HG02943 (cell line): ENCODE data around the gene DSTYK.
"Not testable (repeated sequence)": the region's sequence is repeated elsewhere in the genome, so short reads cannot be mapped to it uniquely, and the experiment has no call there.

Experiments
- ATAC-seq: cut with Tn5 transposase; IDR thresholded peaks from one replicate; pipeline ENCODE4 v1.9.1; 2021; ENCODE audit warnings: mild to moderate bottlenecking, low read depth, moderate library complexity; ENCODE audit not compliant: unreplicated experiment

Gene DSTYK

GRCh38 chr1:205243350-205244191 lies 32.1 kb upstream of the DSTYK start:
- ATAC-seq, result no peak

DNA sequence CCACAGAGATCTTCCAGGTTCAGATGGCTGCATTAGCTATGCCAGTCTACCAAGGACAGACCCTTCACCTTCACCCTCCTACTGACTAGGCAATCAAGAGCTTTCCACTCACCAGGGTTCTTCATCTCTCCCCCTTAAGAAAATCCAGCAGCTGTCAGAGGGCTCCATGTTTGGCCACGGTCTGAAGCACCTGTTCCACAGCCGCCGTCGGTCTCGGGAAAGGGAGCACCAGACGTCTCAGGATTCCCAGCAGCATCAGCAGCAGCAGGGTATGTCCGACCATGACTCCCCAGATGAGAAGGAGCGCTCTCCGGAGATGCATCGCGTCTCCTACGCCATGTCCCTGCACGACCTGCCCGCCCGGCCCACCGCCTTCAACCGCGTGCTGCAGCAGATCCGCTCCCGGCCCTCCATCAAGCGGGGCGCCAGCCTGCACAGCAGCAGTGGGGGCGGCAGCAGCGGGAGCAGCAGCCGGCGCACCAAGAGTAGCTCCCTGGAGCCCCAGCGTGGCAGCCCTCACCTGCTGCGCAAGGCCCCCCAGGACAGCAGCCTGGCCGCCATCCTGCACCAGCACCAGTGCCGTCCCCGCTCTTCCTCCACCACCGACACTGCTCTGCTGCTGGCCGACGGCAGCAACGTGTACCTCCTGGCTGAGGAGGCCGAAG lies 30.0 kb upstream of the DSTYK start:
- no peak for ATAC-seq

GRCh38 chr1:205240569-205240968 lies 29.1 kb upstream of the DSTYK start:
- no peak for ATAC-seq

DNA sequence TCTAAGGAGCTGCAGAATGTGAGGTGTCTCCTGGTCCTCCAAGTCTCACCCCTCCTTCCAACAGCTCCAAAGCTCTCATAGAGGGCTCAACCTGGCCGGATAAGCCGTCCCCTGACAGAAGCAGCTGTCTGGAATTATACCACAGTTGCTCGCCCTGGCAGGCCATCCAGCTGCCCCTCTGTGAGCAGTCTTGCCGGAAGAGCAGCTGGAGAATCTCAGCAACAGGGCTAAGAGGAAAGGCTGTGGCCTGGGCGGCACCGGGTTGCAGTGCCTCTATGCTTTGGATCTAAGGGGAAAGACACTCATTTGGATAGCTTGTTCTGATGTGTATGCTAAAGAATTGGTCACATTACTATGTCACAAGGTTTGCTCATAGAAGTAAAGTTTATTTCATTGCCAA lies 28.6 kb upstream of the DSTYK start:
- ATAC-seq, result no peak

- no peak for ATAC-seq
Observed at GRCh38 chr1:205239078-205239477, 27.6 kb upstream of the DSTYK start.

- ATAC-seq, result no peak
Observed at GRCh38 chr1:205237526-205238484, 26.3 kb upstream of the DSTYK start.

GRCh38 chr1:205236951-205237475 lies 25.5 kb upstream of the DSTYK start:
- ATAC-seq, result no peak

- ATAC-seq, result no peak
Observed at GRCh38 chr1:205236526-205236925, 25.0 kb upstream of the DSTYK start.

GRCh38 chr1:205235951-205236350 lies 24.4 kb upstream of the DSTYK start:
- ATAC-seq, result no peak

DNA sequence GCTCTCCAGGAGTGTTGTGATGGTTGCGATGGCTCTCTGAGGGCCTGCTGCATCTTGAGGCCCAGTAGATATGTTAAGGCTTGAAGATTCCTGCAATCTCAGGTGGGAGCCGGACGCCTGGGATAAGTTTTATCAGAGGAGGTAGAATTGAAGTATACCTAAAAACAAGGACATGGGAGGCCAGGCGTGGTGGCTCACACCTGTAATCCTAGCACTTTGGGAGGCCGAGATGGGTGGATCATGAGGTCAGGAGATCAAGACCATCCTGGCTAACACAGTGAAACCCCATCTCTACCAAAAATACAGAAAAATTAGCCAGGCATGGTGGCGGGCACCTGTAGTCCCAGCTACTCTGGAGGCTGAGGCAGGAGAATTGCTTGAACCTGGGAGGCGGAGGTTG lies 22.5 kb upstream of the DSTYK start:
- ATAC-seq, result not testable (repeated sequence)

DNA sequence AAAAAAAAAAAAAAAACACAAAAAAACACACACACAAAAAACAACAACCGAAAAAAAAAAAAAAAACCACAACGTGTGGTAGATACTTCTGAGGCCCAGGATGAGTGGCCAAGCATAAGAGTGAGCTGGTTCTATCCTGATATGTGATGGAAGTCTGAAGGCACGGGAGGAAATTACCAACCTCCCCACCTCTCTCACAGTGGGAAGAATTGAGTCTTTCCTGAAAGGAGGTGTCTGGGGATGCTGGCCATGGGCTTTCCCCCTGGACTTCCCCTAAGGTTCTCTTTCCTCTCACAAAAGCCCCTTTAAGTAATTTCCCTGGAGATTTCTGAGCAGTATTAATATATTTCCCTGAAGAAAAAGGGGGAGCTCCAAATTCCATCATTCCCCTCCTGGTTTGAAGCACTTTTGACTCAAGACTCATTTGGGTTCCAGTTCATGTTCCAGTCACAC lies 21.5 kb upstream of the DSTYK start:
- no peak for ATAC-seq

GRCh38 chr1:205232127-205232820 lies 20.8 kb upstream of the DSTYK start:
- ATAC-seq, result no peak

- ATAC-seq, result no peak
Observed at GRCh38 chr1:205230982-205231381, 19.5 kb upstream of the DSTYK start.

GRCh38 chr1:205229916-205230700 lies 18.6 kb upstream of the DSTYK start:
- no peak for ATAC-seq

- ATAC-seq, result no peak
Observed at GRCh38 chr1:205229399-205229871, 17.9 kb upstream of the DSTYK start.

DNA sequence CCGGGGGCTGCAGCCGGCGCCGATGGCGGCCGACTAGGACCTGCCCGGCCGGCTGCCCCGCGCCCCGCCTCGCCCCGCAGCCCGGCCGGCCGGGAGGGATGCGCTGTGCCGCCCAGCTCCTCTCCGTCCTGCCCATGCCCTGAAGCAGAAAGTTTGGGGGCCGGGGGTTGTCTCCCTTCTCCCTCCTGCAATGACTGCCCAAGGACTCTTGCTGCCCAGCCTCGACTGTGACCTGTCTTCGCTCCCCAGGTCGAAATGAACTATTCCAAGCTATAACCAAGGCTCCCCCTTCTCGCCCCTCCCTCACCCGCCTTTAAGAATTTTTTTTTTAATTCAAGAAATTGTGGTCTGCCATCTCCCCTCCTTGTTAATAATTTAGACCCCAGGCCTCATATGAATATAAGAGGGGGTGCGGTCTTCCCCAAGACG lies 16.6 kb upstream of the DSTYK start:
- no peak for ATAC-seq

- no peak for ATAC-seq
Observed at GRCh38 chr1:205227584-205228013, 16.1 kb upstream of the DSTYK start, which contains the start of gene TMCC2. TSS of gene TMCC2 (plus strand) at chr1:205227946. CDS start at chr1:205228565, 619 bp downstream.

DNA sequence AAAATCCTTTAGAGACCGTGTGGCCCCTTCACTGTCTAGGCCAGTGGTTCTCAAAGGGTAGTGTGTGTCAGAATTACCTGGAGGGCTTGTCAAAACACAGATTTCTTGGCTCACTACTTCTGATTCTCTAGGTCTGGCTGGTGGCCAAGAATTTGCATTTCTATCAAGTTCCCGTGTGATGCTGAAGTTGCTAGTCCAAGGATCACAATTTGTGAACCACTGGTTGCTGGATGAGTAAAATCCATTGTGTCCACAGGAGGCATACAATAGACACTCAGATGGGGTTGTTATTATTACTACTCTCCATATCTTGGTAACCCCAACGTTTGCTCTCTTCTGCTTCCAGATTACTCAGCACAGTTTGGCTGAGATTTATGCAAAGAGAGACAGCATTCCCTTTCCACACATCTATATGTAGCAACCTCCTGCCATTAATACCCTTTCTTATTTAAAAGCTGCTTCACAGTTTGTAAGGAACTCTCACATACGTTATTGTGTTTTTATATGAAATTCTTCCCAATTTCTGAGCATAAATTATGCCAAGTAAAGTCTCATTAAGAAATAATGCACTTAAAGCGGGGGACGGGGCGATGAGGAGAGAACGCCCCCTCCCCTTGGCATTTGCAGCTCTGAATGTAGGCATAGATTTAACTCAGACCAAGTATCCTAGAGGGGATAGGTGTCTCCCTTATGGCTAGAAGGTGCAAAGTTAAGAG lies 15.5 kb upstream of the DSTYK start:
- no peak for ATAC-seq
